WTC11 (cell line): ENCODE results near the gene BPTF. TPM values are rescaled to one million over a fixed set of nuclear protein-coding genes. Genes with fewer than 3 reads are reported as not detected.

Experiments
- ATAC-seq: fragments of 200-7000 bp; cut with Tn5 transposase; 2 replicates; pipeline ENCODE4 v1.10.0; 2021; ENCODE audit warnings: mild to moderate bottlenecking, moderate library complexity
- Bru-seq: library from RNA; stranded (reverse); fragments of 400-500 nt; gene quantifications from one replicate; lab custom pipeline; 2021; lab: Mats Ljungman, UMichigan
- CTCF ChIA-PET: fragments of 300-600 bp; sonication (Branson Sonifier 250); formaldehyde crosslinking; loops from one replicate; lab custom pipeline; 2021; ENCODE audit warnings: antibody characterized with exemption; lab: Charles Lee
- POLR2A ChIA-PET: fragments of 350-600 bp; sonication (Branson Sonifier 250); formaldehyde crosslinking; loops from one replicate; lab custom pipeline; 2021; ENCODE audit warnings: antibody characterized with exemption; lab: Charles Lee
- DNase-seq: peaks from one replicate; pipeline ENCODE4 v3.0.0; 2021; ENCODE audit warnings: low spot score
- H3K27ac Mint-ChIP-seq: 2 replicates; pipeline ENCODE4 v1.8.0; 2021; ENCODE audit warnings: mixed read lengths
- H3K27me3 Mint-ChIP-seq: 2 replicates; pipeline ENCODE4 v1.8.0; 2021; ENCODE audit warnings: low read depth, mild to moderate bottlenecking, moderate library complexity, mixed read lengths
- H3K36me3 Mint-ChIP-seq: 2 replicates; pipeline ENCODE4 v1.8.0; 2021; ENCODE audit warnings: mixed read lengths
- H3K4me1 Mint-ChIP-seq: 2 replicates; pipeline ENCODE4 v1.8.0; 2022; ENCODE audit warnings: mixed read lengths
- H3K4me3 Mint-ChIP-seq: 2 replicates; pipeline ENCODE4 v1.8.0; 2021; ENCODE audit warnings: mild to moderate bottlenecking, moderate library complexity, mixed read lengths
- H3K9me3 Mint-ChIP-seq: 2 replicates; pipeline ENCODE4 v1.8.0; 2021; ENCODE audit warnings: mixed read lengths
- CTCF ChIP-seq: fragments of 200-600 bp; IDR thresholded peaks from 2 replicates; pipeline ENCODE4 v1.8.0; 2022; ENCODE audit warnings: antibody characterized with exemption
- E2F4 ChIP-seq: sonication (generic); formaldehyde crosslinking; IDR thresholded peaks from 2 replicates; pipeline ENCODE4 v1.8.1; 2022; ENCODE audit warnings: low read depth, mild to moderate bottlenecking, moderate library complexity, missing genetic modification reagents, borderline replicate concordance
- E2F5 ChIP-seq: sonication (generic); formaldehyde crosslinking; IDR thresholded peaks from 2 replicates; pipeline ENCODE4 v1.8.1; 2022; ENCODE audit warnings: mild to moderate bottlenecking, moderate library complexity, missing genetic modification reagents
- ERG ChIP-seq: fragments of 250-450 bp; sonication (Bioruptor Pico); IDR thresholded peaks from 2 replicates; pipeline ENCODE4 v1.8.0; 2021; ENCODE audit warnings: mild to moderate bottlenecking
- ETV6 ChIP-seq: sonication (generic); formaldehyde crosslinking; IDR thresholded peaks from 2 replicates; pipeline ENCODE4 v1.8.1; 2022; ENCODE audit warnings: mild to moderate bottlenecking, missing genetic modification reagents
- FOXP1 ChIP-seq: sonication (generic); formaldehyde crosslinking; IDR thresholded peaks from 2 replicates; pipeline ENCODE4 v1.8.0; 2022; ENCODE audit warnings: missing genetic modification reagents, mild to moderate bottlenecking, moderate library complexity, borderline replicate concordance
- IRF1 ChIP-seq: sonication (generic); formaldehyde crosslinking; IDR thresholded peaks from 2 replicates; pipeline ENCODE4 v1.8.0; 2023; ENCODE audit warnings: missing genetic modification reagents
- MYBL2 ChIP-seq: sonication (generic); formaldehyde crosslinking; IDR thresholded peaks from 2 replicates; pipeline ENCODE4 v1.8.1; 2023; ENCODE audit warnings: mild to moderate bottlenecking, moderate library complexity, missing genetic modification reagents
- NFYB ChIP-seq: sonication (generic); formaldehyde crosslinking; conservative IDR thresholded peaks from 2 replicates; pipeline ENCODE4 v1.8.0; 2022; ENCODE audit warnings: low read depth, missing genetic modification reagents
- TEAD1 ChIP-seq: sonication (generic); formaldehyde crosslinking; IDR thresholded peaks from 2 replicates; pipeline ENCODE4 v1.8.0; 2022; ENCODE audit warnings: mild to moderate bottlenecking, missing genetic modification reagents
- TEAD4 ChIP-seq: sonication (generic); formaldehyde crosslinking; IDR thresholded peaks from 2 replicates; pipeline ENCODE4 v1.8.0; 2022; ENCODE audit warnings: mild to moderate bottlenecking, missing genetic modification reagents
- ZBTB21 ChIP-seq: sonication (generic); formaldehyde crosslinking; IDR thresholded peaks from 2 replicates; pipeline ENCODE4 v1.8.1; 2023; ENCODE audit warnings: mild to moderate bottlenecking, missing genetic modification reagents, borderline replicate concordance
- ZBTB43 ChIP-seq: sonication (generic); formaldehyde crosslinking; IDR thresholded peaks from 2 replicates; pipeline ENCODE4 v1.8.1; 2023; ENCODE audit warnings: mild to moderate bottlenecking, missing genetic modification reagents
- ZNF219 ChIP-seq: sonication (generic); formaldehyde crosslinking; IDR thresholded peaks from 2 replicates; pipeline ENCODE4 v1.8.0; 2023; ENCODE audit warnings: missing genetic modification reagents, mild to moderate bottlenecking, borderline replicate concordance
- ZNF396 ChIP-seq: fragments of 250-450 bp; sonication (Bioruptor Pico); IDR thresholded peaks from 2 replicates; pipeline ENCODE4 v1.8.0; 2021; ENCODE audit warnings: mild to moderate bottlenecking, moderate library complexity, borderline replicate concordance
- ZNF423 ChIP-seq: fragments of 250-450 bp; sonication (Bioruptor Pico); IDR thresholded peaks from 2 replicates; pipeline ENCODE4 v2.1.2; 2022; ENCODE audit warnings: mild to moderate bottlenecking, moderate library complexity
- ZNF512 ChIP-seq: sonication (generic); formaldehyde crosslinking; IDR thresholded peaks from 2 replicates; pipeline ENCODE4 v1.8.1; 2022; ENCODE audit warnings: missing genetic modification reagents, borderline replicate concordance
- long read RNA-seq, 3 experiments: library from RNA in 1 of 3; library from capped mRNA in 1 of 3; library from polyadenylated mRNA in 1 of 3; unstranded in 2 of 3; stranded (forward) in 1 of 3; transcript quantifications; one replicate each; pipeline ENCODE4 v2.0.0, GENCODE V29; 2021
- total RNA-seq: library from RNA; stranded (reverse); gene quantifications from 3 replicates; pipeline ENCODE4 v1.2.3, GENCODE V29; 2021
- TF ChIP-seq, protein P1 (sequence below): sonication (generic); formaldehyde crosslinking; IDR thresholded peaks from 2 replicates; pipeline ENCODE4 v1.8.0; 2022; ENCODE audit warnings: mild to moderate bottlenecking, missing genetic modification reagents

Gene BPTF, protein sequence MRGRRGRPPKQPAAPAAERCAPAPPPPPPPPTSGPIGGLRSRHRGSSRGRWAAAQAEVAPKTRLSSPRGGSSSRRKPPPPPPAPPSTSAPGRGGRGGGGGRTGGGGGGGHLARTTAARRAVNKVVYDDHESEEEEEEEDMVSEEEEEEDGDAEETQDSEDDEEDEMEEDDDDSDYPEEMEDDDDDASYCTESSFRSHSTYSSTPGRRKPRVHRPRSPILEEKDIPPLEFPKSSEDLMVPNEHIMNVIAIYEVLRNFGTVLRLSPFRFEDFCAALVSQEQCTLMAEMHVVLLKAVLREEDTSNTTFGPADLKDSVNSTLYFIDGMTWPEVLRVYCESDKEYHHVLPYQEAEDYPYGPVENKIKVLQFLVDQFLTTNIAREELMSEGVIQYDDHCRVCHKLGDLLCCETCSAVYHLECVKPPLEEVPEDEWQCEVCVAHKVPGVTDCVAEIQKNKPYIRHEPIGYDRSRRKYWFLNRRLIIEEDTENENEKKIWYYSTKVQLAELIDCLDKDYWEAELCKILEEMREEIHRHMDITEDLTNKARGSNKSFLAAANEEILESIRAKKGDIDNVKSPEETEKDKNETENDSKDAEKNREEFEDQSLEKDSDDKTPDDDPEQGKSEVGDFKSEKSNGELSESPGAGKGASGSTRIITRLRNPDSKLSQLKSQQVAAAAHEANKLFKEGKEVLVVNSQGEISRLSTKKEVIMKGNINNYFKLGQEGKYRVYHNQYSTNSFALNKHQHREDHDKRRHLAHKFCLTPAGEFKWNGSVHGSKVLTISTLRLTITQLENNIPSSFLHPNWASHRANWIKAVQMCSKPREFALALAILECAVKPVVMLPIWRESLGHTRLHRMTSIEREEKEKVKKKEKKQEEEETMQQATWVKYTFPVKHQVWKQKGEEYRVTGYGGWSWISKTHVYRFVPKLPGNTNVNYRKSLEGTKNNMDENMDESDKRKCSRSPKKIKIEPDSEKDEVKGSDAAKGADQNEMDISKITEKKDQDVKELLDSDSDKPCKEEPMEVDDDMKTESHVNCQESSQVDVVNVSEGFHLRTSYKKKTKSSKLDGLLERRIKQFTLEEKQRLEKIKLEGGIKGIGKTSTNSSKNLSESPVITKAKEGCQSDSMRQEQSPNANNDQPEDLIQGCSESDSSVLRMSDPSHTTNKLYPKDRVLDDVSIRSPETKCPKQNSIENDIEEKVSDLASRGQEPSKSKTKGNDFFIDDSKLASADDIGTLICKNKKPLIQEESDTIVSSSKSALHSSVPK (N-terminal part only)
- 177 to 181 TPM (median 178 TPM) in 3 replicates for total RNA-seq
- Bru-seq, nascent RNA: percentile 89 among the genes with signal in this experiment
- long read RNA-seq, experiment 1, full-length matches to known transcripts: 2 of 195 reads
- long read RNA-seq, experiment 1, partial matches to known transcripts: 123 of 195 reads
- long read RNA-seq, experiment 1, other reads (novel, unspliced or antisense): 70 of 195 reads
- long read RNA-seq, experiment 2, partial matches to known transcripts: 93 of 160 reads
- long read RNA-seq, experiment 2, other reads (novel, unspliced or antisense): 66 of 160 reads
- long read RNA-seq, experiment 3, partial matches to known transcripts: 15 of 16 reads
- long read RNA-seq, experiment 3, other reads (novel, unspliced or antisense): 1 of 16 reads

GRCh38 chr17:67824735-67825626, at the start of gene BPTF:
BPTF (plus strand) TSS chr17:67825503; CDS start chr17:67825725, 222 bp downstream.
- Mint-ChIP-seq H3K4me3 (peak within 1 kb of the TSS; percentile 98), H3K9me3 (no peaks in the 10 kb centered on the region), H3K27me3 (no peaks in the 10 kb centered on the region; the same call in 1 of the 2 replicates), H3K27ac (peak within 1 kb of the TSS; percentile 99), H3K4me1 (peaks cover 29% of the 10 kb centered on the region), H3K36me3 (peaks cover 12% of the 10 kb centered on the region)
- DNase-seq (peak; percentile 91), ATAC-seq (peak; percentile 88)
- CTCF ChIA-PET: interaction anchor here (0.8 to 3.7 kb wide), 12 partner anchors 10 to 149 kb away, joined by 3 to 25 read pairs (median 6); partner anchors contain the start of gene NOL11
- POLR2A ChIA-PET: no interaction called here
- TF ChIP-seq ZNF396 (CRISPR knock-in tag) (no peak), ZBTB21 (peak; percentile 73; the same call in 1 of the 2 replicates), ZNF219 (CRISPR knock-in tag) (no peak), TEAD4 (CRISPR knock-in tag) (no peak), ZBTB43 (no peak), ZNF512 (CRISPR knock-in tag) (no peak), ETV6 (no peak; the same call in 1 of the 2 replicates), MYBL2 (CRISPR knock-in tag) (no peak), E2F5 (peak; percentile 88), ERG (no peak), NFYB (CRISPR knock-in tag) (no peak), ZNF423 (CRISPR knock-in tag) (no peak), FOXP1 (CRISPR knock-in tag) (0 out of 2 replicates have a peak, but pooled peaks have one; percentile 50), CTCF (peak; percentile 94), E2F4 (CRISPR knock-in tag) (no peak), IRF1 (CRISPR knock-in tag) (no peak), TEAD1 (peak; percentile 81)
- TF ChIP-seq, protein P1, sequence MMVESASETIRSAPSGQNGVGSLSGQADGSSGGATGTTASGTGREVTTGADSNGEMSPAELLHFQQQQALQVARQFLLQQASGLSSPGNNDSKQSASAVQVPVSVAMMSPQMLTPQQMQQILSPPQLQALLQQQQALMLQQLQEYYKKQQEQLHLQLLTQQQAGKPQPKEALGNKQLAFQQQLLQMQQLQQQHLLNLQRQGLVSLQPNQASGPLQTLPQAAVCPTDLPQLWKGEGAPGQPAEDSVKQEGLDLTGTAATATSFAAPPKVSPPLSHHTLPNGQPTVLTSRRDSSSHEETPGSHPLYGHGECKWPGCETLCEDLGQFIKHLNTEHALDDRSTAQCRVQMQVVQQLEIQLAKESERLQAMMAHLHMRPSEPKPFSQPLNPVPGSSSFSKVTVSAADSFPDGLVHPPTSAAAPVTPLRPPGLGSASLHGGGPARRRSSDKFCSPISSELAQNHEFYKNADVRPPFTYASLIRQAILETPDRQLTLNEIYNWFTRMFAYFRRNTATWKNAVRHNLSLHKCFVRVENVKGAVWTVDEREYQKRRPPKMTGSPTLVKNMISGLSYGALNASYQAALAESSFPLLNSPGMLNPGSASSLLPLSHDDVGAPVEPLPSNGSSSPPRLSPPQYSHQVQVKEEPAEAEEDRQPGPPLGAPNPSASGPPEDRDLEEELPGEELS (CRISPR knock-in tag): no peak; the same call in 1 of the 2 replicates
